ENCODE measurements around the gene GAPVD1.
"Not testable (repeated sequence)": the region's sequence is repeated elsewhere in the genome, so short reads cannot be mapped to it uniquely, and the experiment has no call there.

The GAPVD1 gene

GRCh38 chr9:125258160-125258785, 3.4 kb upstream of the GAPVD1 start:
- DNase-seq (ENCODE audit: low spot score), result no peak
- in situ Hi-C loops (cut with MboI; ENCODE audit: low sequenced_read_pairs, unreplicated experiment), result no loop called here
- TF ChIP-seq CTCF (IDR thresholded peaks at IDR 0.05; ENCODE audit: borderline replicate concordance, control extremely low read depth, extremely low read depth, insufficient read depth, missing control alignments), result no peak

GRCh38 chr9:125258832-125259534, 2.6 kb upstream of the GAPVD1 start:
- no peak for DNase-seq (ENCODE audit: low spot score)
- no peak for TF ChIP-seq CTCF (IDR thresholded peaks at IDR 0.05; ENCODE audit: borderline replicate concordance, control extremely low read depth, extremely low read depth, insufficient read depth, missing control alignments)
- in situ Hi-C loops (cut with MboI; ENCODE audit: low sequenced_read_pairs, unreplicated experiment), result no loop called here

- in situ Hi-C loops (cut with MboI; ENCODE audit: low sequenced_read_pairs, unreplicated experiment), result no loop called here
- no peak for DNase-seq (ENCODE audit: low spot score)
- TF ChIP-seq CTCF (IDR thresholded peaks at IDR 0.05; ENCODE audit: borderline replicate concordance, control extremely low read depth, extremely low read depth, insufficient read depth, missing control alignments), result no peak
Observed at GRCh38 chr9:125260561-125260960, 1.1 kb upstream of the GAPVD1 start.

GRCh38 chr9:125262294-125262991, 817 bp downstream of the GAPVD1 start:
- TF ChIP-seq CTCF (IDR thresholded peaks at IDR 0.05; ENCODE audit: borderline replicate concordance, control extremely low read depth, extremely low read depth, insufficient read depth, missing control alignments), result no peak
- DNase-seq (ENCODE audit: low spot score), result no peak
- in situ Hi-C loops (cut with MboI; ENCODE audit: low sequenced_read_pairs, unreplicated experiment), result no loop called here

GRCh38 chr9:125264068-125264467, 2.4 kb downstream of the GAPVD1 start:
- DNase-seq (ENCODE audit: low spot score); in situ Hi-C loops (cut with MboI; ENCODE audit: low sequenced_read_pairs, unreplicated experiment): not testable (repeated sequence)

GRCh38 chr9:125268394-125269013, 6.9 kb downstream of the GAPVD1 start:
- no peak for DNase-seq (ENCODE audit: low spot score)
- TF ChIP-seq CTCF (IDR thresholded peaks at IDR 0.05; ENCODE audit: borderline replicate concordance, control extremely low read depth, extremely low read depth, insufficient read depth, missing control alignments), result no peak
- in situ Hi-C loops (cut with MboI; ENCODE audit: low sequenced_read_pairs, unreplicated experiment), result no loop called here
